ENCODE data around the gene PYGO2.

DNA sequence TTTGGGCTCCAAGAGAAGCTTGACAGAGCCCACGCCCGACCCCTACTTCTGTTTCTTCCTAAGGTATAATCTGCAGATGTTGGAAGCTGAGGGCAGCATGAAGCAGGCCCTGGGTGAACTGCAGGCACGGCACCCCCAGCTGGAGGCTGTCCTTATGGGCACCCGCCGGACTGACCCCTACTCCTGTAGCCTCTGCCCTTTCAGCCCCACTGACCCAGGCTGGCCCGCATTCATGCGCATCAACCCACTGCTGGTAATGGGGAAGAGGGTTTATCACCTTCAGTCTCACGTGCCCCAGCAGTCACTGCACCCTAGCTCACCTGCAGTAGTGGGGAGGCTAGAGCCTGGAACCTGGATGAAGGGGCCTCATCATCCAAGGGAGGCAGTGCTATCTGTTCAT, 28.7 kb upstream of the PYGO2 start:
- TF ChIP-seq, protein P1, sequence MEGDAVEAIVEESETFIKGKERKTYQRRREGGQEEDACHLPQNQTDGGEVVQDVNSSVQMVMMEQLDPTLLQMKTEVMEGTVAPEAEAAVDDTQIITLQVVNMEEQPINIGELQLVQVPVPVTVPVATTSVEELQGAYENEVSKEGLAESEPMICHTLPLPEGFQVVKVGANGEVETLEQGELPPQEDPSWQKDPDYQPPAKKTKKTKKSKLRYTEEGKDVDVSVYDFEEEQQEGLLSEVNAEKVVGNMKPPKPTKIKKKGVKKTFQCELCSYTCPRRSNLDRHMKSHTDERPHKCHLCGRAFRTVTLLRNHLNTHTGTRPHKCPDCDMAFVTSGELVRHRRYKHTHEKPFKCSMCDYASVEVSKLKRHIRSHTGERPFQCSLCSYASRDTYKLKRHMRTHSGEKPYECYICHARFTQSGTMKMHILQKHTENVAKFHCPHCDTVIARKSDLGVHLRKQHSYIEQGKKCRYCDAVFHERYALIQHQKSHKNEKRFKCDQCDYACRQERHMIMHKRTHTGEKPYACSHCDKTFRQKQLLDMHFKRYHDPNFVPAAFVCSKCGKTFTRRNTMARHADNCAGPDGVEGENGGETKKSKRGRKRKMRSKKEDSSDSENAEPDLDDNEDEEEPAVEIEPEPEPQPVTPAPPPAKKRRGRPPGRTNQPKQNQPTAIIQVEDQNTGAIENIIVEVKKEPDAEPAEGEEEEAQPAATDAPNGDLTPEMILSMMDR (IDR thresholded peaks at IDR 0.05), result no peak
- TF ChIP-seq POLR2A (IDR thresholded peaks at IDR 0.05), result no peak

Data from thyroid gland (tissue), 4 donors.